ENCODE measurements around the gene NT5E.

Gene NT5E

DNA sequence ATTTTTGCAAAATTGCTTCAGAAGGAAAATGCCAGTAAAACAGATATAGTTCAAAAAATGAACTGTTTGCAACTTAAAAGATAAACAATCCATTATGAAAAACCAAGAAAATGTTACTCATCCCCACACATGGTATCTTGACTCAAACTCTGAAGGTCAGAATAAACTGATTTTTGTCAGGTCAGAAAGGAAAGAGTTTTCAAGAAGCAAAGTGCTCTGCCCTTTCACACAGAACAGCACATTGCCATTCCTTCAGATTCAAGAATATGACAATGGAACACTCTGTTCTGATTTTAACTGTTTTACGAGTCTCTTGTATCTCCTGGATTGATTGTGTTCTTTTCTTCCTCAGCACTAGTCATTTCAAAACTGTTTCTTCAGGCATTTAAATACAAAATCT, 33.8 kb upstream of the NT5E start:
- Histone ChIP-seq H3K9me3 (ENCODE audit: control insufficient read depth, insufficient read depth, low read length) (no peaks in the 10 kb centered on the region), H3K27me3 (ENCODE audit: control insufficient read depth, low read length) (no peaks in the 10 kb centered on the region), H3K4me3 (ENCODE audit: low read length) (no peak overlapping the region), H4K20me1 (ENCODE audit: control insufficient read depth, insufficient read depth, low read depth, low read length) (no peaks in the 10 kb centered on the region), H3F3A (ENCODE audit: control insufficient read depth, insufficient read depth) (no peaks in the 10 kb centered on the region), H3K79me2 (ENCODE audit: control insufficient read depth, low read length) (no peaks in the 10 kb centered on the region), H3K9me2 (replicated peaks; ENCODE audit: control insufficient read depth, low read length) (no peaks in the 10 kb centered on the region), H3K4me1 (ENCODE audit: control insufficient read depth, low read length) (no peaks in the 10 kb centered on the region), H3K36me3 (ENCODE audit: control insufficient read depth, low read length) (no peaks in the 10 kb centered on the region), H3K4me2 (ENCODE audit: low read length) (no peak overlapping the region), H3K27ac (ENCODE audit: low read depth, low read length) (no peak overlapping the region)
- TF ChIP-seq, protein P1, sequence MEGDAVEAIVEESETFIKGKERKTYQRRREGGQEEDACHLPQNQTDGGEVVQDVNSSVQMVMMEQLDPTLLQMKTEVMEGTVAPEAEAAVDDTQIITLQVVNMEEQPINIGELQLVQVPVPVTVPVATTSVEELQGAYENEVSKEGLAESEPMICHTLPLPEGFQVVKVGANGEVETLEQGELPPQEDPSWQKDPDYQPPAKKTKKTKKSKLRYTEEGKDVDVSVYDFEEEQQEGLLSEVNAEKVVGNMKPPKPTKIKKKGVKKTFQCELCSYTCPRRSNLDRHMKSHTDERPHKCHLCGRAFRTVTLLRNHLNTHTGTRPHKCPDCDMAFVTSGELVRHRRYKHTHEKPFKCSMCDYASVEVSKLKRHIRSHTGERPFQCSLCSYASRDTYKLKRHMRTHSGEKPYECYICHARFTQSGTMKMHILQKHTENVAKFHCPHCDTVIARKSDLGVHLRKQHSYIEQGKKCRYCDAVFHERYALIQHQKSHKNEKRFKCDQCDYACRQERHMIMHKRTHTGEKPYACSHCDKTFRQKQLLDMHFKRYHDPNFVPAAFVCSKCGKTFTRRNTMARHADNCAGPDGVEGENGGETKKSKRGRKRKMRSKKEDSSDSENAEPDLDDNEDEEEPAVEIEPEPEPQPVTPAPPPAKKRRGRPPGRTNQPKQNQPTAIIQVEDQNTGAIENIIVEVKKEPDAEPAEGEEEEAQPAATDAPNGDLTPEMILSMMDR (IDR thresholded peaks at IDR 0.05; ENCODE audit: low read depth, low read length, poor library complexity, severe bottlenecking): no peak
- no peak for TF ChIP-seq EZH2phosphoT487 (IDR thresholded peaks at IDR 0.05; ENCODE audit: borderline replicate concordance, low read length)

GRCh38 chr6:85416766-85417165, 33.1 kb upstream of the NT5E start:
- Histone ChIP-seq H3K9me2 (replicated peaks; ENCODE audit: control insufficient read depth, low read length) (no peaks in the 10 kb centered on the region), H4K20me1 (ENCODE audit: control insufficient read depth, insufficient read depth, low read depth, low read length) (no peaks in the 10 kb centered on the region), H3K9me3 (ENCODE audit: control insufficient read depth, insufficient read depth, low read length) (no peaks in the 10 kb centered on the region), H3F3A (ENCODE audit: control insufficient read depth, insufficient read depth) (no peaks in the 10 kb centered on the region), H3K4me3 (ENCODE audit: low read length) (no peak overlapping the region), H3K27me3 (ENCODE audit: control insufficient read depth, low read length) (no peaks in the 10 kb centered on the region), H3K79me2 (ENCODE audit: control insufficient read depth, low read length) (no peaks in the 10 kb centered on the region), H3K4me1 (ENCODE audit: control insufficient read depth, low read length) (no peaks in the 10 kb centered on the region), H3K27ac (ENCODE audit: low read depth, low read length) (no peak overlapping the region), H3K4me2 (ENCODE audit: low read length) (no peak overlapping the region), H3K36me3 (ENCODE audit: control insufficient read depth, low read length) (no peaks in the 10 kb centered on the region)
- no peak for TF ChIP-seq EZH2phosphoT487 (IDR thresholded peaks at IDR 0.05; ENCODE audit: borderline replicate concordance, low read length)
- TF ChIP-seq, protein P1 (IDR thresholded peaks at IDR 0.05; ENCODE audit: low read depth, low read length, poor library complexity, severe bottlenecking): no peak

GRCh38 chr6:85417336-85417735, 32.5 kb upstream of the NT5E start:
- no peaks in the 10 kb centered on the region for H4K20me1 ChIP-seq (ENCODE audit: control insufficient read depth, insufficient read depth, low read depth, low read length)
- no peaks in the 10 kb centered on the region for H3K9me2 ChIP-seq (replicated peaks; ENCODE audit: control insufficient read depth, low read length)
- H3F3A ChIP-seq (ENCODE audit: control insufficient read depth, insufficient read depth): no peaks in the 10 kb centered on the region
- no peak overlapping the region for H3K4me2 ChIP-seq (ENCODE audit: low read length)
- no peak for TF ChIP-seq EZH2phosphoT487 (IDR thresholded peaks at IDR 0.05; ENCODE audit: borderline replicate concordance, low read length)
- TF ChIP-seq, protein P1 (IDR thresholded peaks at IDR 0.05; ENCODE audit: low read depth, low read length, poor library complexity, severe bottlenecking): no peak
- H3K4me3 ChIP-seq (ENCODE audit: low read length): no peak overlapping the region
- H3K4me1 ChIP-seq (ENCODE audit: control insufficient read depth, low read length): no peaks in the 10 kb centered on the region
- H3K27ac ChIP-seq (ENCODE audit: low read depth, low read length): no peak overlapping the region
- no peaks in the 10 kb centered on the region for H3K79me2 ChIP-seq (ENCODE audit: control insufficient read depth, low read length)
- no peaks in the 10 kb centered on the region for H3K27me3 ChIP-seq (ENCODE audit: control insufficient read depth, low read length)
- H3K36me3 ChIP-seq (ENCODE audit: control insufficient read depth, low read length): no peaks in the 10 kb centered on the region
- no peaks in the 10 kb centered on the region for H3K9me3 ChIP-seq (ENCODE audit: control insufficient read depth, insufficient read depth, low read length)

- H3K4me2 ChIP-seq (ENCODE audit: low read length): no peak overlapping the region
These were observed 31.8 kb upstream of the NT5E start for GRCh38 chr6:85418059-85418458.

More at GRCh38 chr6:85418059-85418458, 31.8 kb upstream of the NT5E start:
- Histone ChIP-seq H3K36me3 (ENCODE audit: control insufficient read depth, low read length) (no peaks in the 10 kb centered on the region), H3K27ac (ENCODE audit: low read depth, low read length) (no peak overlapping the region), H3K27me3 (ENCODE audit: control insufficient read depth, low read length) (no peaks in the 10 kb centered on the region), H4K20me1 (ENCODE audit: control insufficient read depth, insufficient read depth, low read depth, low read length) (no peaks in the 10 kb centered on the region), H3K9me2 (replicated peaks; ENCODE audit: control insufficient read depth, low read length) (no peaks in the 10 kb centered on the region), H3K4me3 (ENCODE audit: low read length) (no peak overlapping the region), H3F3A (ENCODE audit: control insufficient read depth, insufficient read depth) (no peaks in the 10 kb centered on the region), H3K9me3 (ENCODE audit: control insufficient read depth, insufficient read depth, low read length) (no peaks in the 10 kb centered on the region), H3K4me1 (ENCODE audit: control insufficient read depth, low read length) (no peaks in the 10 kb centered on the region), H3K79me2 (ENCODE audit: control insufficient read depth, low read length) (no peaks in the 10 kb centered on the region)
- no peak for TF ChIP-seq EZH2phosphoT487 (IDR thresholded peaks at IDR 0.05; ENCODE audit: borderline replicate concordance, low read length)
- TF ChIP-seq, protein P1 (IDR thresholded peaks at IDR 0.05; ENCODE audit: low read depth, low read length, poor library complexity, severe bottlenecking): no peak
